GM21737 (cell line): ENCODE results near the gene FGF21.

Experiments used
- ATAC-seq: cut with Tn5 transposase; IDR thresholded peaks from one replicate; pipeline ENCODE4 v1.9.1; 2021; ENCODE audit warnings: mild to moderate bottlenecking, moderate library complexity; ENCODE audit not compliant: unreplicated experiment

Gene FGF21

GRCh38 chr19:48728911-48729664 is 26.2 kb upstream of the FGF21 start:
- no peak for ATAC-seq

- ATAC-seq, result no peak
Observed at GRCh38 chr19:48731452-48731851, 23.9 kb upstream of the FGF21 start.

GRCh38 chr19:48734625-48735024 is 20.7 kb upstream of the FGF21 start:
- ATAC-seq, result no peak

GRCh38 chr19:48735031-48735615 is 20.2 kb upstream of the FGF21 start:
- ATAC-seq, result no peak

- ATAC-seq, result no peak
Observed at GRCh38 chr19:48737360-48737998, 17.8 kb upstream of the FGF21 start.

GRCh38 chr19:48738557-48739403 is 16.5 kb upstream of the FGF21 start:
- ATAC-seq, result peak; percentile 79

- ATAC-seq, result no peak
Observed at GRCh38 chr19:48739404-48740163, 15.7 kb upstream of the FGF21 start.

GRCh38 chr19:48740164-48740972 is 15.0 kb upstream of the FGF21 start, which contains the start of gene RASIP1:
TSS of gene RASIP1 (minus strand) at chr19:48740610. CDS start at chr19:48740282, 328 bp downstream.
- ATAC-seq, result no peak

- no peak for ATAC-seq
Observed at GRCh38 chr19:48741129-48741999, 14.0 kb upstream of the FGF21 start.

- ATAC-seq, result no peak
Observed at GRCh38 chr19:48742096-48742495, 13.2 kb upstream of the FGF21 start.

GRCh38 chr19:48745208-48745995 is 9.9 kb upstream of the FGF21 start:
- ATAC-seq, result no peak

GRCh38 chr19:48746110-48746509 is 9.2 kb upstream of the FGF21 start:
- ATAC-seq, result no peak

- no peak for ATAC-seq
Observed at GRCh38 chr19:48746738-48747575, 8.4 kb upstream of the FGF21 start, which contains the start of gene IZUMO1. TSS of gene IZUMO1 (minus strand) at chr19:48746909. CDS start at chr19:48745859, 1,050 bp downstream.

- no peak for ATAC-seq
Observed at GRCh38 chr19:48749571-48750198, 5.6 kb upstream of the FGF21 start.

- ATAC-seq, result no peak
Observed at GRCh38 chr19:48750351-48750750, 5.0 kb upstream of the FGF21 start.

- no peak for ATAC-seq
Observed at GRCh38 chr19:48750771-48751504, 4.4 kb upstream of the FGF21 start.
